Ishikawa (cell line): ENCODE data around the gene KPRP.
A peak's percentile ranks its signal among the peaks of the same experiment; 100 is the strongest.

ENCODE experiments used
- CEBPB ChIP-seq: IDR thresholded peaks from 2 replicates; pipeline ENCODE4 v1.6.1; 2012
- CREB1 ChIP-seq: IDR thresholded peaks from 2 replicates; pipeline ENCODE4 v1.6.1; 2012; ENCODE audit warnings: low read depth
- EGR1 ChIP-seq: IDR thresholded peaks from 2 replicates; pipeline ENCODE4 v1.6.1; 2012
- EP300 ChIP-seq: IDR thresholded peaks from 2 replicates; pipeline ENCODE4 v1.6.1; 2012; ENCODE audit warnings: borderline replicate concordance
- FOXM1 ChIP-seq: IDR thresholded peaks from 2 replicates; pipeline ENCODE4 v1.6.1; 2012; ENCODE audit warnings: low read depth, borderline replicate concordance
- NFIC ChIP-seq: IDR thresholded peaks from 2 replicates; pipeline ENCODE4 v1.6.1; 2012
- RAD21 ChIP-seq: IDR thresholded peaks from 2 replicates; pipeline ENCODE4 v1.6.1; 2012; ENCODE audit warnings: low read depth
- REST ChIP-seq: IDR thresholded peaks from 2 replicates; pipeline ENCODE4 v1.6.1; 2012; ENCODE audit warnings: low read depth, mild to moderate bottlenecking
- TAF1 ChIP-seq: IDR thresholded peaks from 2 replicates; pipeline ENCODE4 v1.6.1; 2012; ENCODE audit warnings: low read depth, mild to moderate bottlenecking
- TCF12 ChIP-seq: IDR thresholded peaks from 2 replicates; pipeline ENCODE4 v1.6.1; 2012; ENCODE audit warnings: low read depth
- TEAD4 ChIP-seq: IDR thresholded peaks from 2 replicates; pipeline ENCODE4 v1.6.1; 2012
- YY1 ChIP-seq: IDR thresholded peaks from 2 replicates; pipeline ENCODE4 v1.6.1; 2012; ENCODE audit warnings: low read depth
- ZBTB7A ChIP-seq: IDR thresholded peaks from 2 replicates; pipeline ENCODE4 v1.6.1; 2012; ENCODE audit warnings: low read depth
- TF ChIP-seq, protein P1 (sequence below): IDR thresholded peaks from 2 replicates; pipeline ENCODE4 v1.6.1; 2012
- TF ChIP-seq, protein P2 (sequence below): IDR thresholded peaks from 2 replicates; pipeline ENCODE4 v1.6.1; 2012

KPRP gene

DNA sequence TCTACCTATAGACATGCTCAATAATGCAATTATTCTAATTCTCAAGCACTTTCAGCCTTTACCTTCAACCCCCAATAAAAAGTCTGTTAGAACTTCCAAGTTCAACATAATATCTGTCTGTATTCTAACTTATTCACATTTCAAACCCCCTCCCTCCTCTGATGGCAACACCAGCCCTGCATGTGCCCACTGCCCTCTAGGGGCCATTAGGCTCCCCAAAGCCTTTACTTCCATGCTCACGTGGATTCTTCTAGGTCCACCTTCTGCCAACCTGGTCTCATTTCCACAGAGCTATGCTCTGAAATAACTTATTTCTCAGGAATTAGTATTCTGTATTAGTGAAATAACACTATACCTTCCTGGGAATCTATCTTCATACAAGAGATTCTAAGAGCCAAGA is 22.2 kb upstream of the KPRP start:
- TF ChIP-seq FOXM1 (no peak), REST (no peak), YY1 (no peak), CREB1 (no peak), CEBPB (no peak), EGR1 (no peak), TCF12 (no peak), RAD21 (peak; percentile 9; the same call in 1 of the 2 replicates)

DNA sequence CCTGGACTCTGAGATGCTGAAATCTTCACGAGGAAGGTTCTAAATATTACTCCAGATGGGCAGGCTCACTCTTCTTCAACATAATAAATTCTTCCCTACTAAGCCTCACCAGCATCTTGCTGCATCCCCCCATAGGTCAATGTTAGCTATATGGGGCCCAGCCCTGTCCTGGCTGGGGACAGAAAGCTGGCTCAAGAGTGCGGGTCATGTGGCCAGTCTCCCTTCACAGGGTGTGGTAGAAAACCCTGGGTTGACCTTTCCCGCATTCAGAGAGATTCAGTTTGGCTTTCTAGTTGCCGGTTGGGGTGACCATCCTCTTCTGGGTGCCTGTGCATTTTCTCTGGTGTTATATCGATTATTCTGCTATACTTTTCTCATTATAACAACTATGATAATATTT is 19.8 kb upstream of the KPRP start:
- TF ChIP-seq EGR1: no peak
- TF ChIP-seq RAD21: no peak
- no peak for TF ChIP-seq FOXM1
- no peak for TF ChIP-seq REST
- no peak for TF ChIP-seq TCF12
- no peak for TF ChIP-seq NFIC
- TF ChIP-seq, protein P1, sequence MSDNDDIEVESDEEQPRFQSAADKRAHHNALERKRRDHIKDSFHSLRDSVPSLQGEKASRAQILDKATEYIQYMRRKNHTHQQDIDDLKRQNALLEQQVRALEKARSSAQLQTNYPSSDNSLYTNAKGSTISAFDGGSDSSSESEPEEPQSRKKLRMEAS: no peak
- TF ChIP-seq YY1: no peak
- no peak for TF ChIP-seq ZBTB7A
- no peak for TF ChIP-seq TAF1
- TF ChIP-seq, protein P2, sequence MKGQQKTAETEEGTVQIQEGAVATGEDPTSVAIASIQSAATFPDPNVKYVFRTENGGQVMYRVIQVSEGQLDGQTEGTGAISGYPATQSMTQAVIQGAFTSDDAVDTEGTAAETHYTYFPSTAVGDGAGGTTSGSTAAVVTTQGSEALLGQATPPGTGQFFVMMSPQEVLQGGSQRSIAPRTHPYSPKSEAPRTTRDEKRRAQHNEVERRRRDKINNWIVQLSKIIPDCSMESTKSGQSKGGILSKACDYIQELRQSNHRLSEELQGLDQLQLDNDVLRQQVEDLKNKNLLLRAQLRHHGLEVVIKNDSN: no peak

- TF ChIP-seq TEAD4: no peak
- TF ChIP-seq REST: no peak
- no peak for TF ChIP-seq TAF1
- no peak for TF ChIP-seq EGR1
- no peak for TF ChIP-seq CEBPB
- no peak for TF ChIP-seq RAD21
- no peak for TF ChIP-seq CREB1
- TF ChIP-seq YY1: no peak
- TF ChIP-seq NFIC: no peak
- TF ChIP-seq, protein P1: no peak
- TF ChIP-seq ZBTB7A: no peak
- TF ChIP-seq FOXM1: no peak
- no peak for TF ChIP-seq EP300
- TF ChIP-seq, protein P2: no peak
- TF ChIP-seq TCF12: no peak
These were observed 18.0 kb upstream of the KPRP start for GRCh38 chr1:152739841-152740240.

GRCh38 chr1:152741656-152742055 is 16.2 kb upstream of the KPRP start:
- TF ChIP-seq TCF12 (no peak), TEAD4 (no peak), NFIC (no peak), YY1 (no peak), RAD21 (no peak), REST (no peak), FOXM1 (no peak), TAF1 (no peak)
- TF ChIP-seq, protein P2: no peak
